IPS-18c (cell line): ENCODE results near the gene ZNHIT2.
"Not testable (repeated sequence)": the region's sequence is repeated elsewhere in the genome, so short reads cannot be mapped to it uniquely, and the experiment has no call there.

ENCODE experiments used
- H3K4me3 ChIP-seq: 2 replicates; pipeline ENCODE4 v1.7.0; 2013; ENCODE audit warnings: low read depth, mild to moderate bottlenecking, low read length, moderate library complexity; ENCODE audit not compliant: insufficient read depth
- H3K9me3 ChIP-seq: one replicate; pipeline ENCODE4 v1.6.1; 2013; ENCODE audit warnings: mild to moderate bottlenecking, low read length, moderate library complexity; ENCODE audit not compliant: control insufficient read depth, insufficient read depth

ZNHIT2 gene

DNA sequence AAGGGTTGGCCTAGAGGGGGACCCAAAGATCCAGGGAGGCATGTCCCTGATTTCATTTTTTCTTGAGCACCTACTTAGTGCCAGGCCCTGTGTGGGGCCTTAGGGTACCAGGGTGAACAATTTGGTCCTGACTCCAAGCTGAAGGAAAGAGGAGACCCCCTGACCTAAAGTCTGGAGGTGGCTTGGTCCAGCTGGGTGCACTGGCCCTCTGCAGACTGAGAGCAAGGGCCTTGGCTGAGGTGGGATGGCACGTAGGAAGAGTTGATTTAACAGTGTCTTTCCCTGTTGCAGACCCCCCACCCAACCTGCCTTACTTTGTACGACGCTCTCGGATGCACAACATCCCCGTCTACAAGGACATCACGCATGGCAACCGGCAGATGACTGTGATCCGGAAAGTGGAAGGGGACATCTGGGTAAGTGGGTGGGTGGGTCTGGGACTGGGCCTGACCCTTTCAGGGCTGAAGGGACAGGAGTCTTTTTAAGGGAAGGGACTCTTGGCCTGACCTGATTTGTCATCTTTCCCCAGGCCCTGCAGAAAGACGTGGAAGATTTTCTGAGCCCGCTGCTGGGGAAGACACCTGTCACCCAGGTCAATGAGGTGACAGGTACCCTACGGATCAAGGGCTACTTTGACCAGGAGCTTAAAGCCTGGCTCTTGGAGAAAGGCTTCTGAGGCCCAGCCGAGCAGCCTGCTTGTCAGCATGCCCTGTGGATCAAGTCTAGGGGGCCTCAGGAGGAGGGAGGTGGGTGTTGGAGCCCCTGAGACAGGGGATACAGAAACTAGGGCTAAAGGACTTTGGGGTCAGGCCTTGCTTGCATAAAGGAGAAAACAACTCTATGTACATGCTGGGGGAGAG is 7.9 kb upstream of the ZNHIT2 start:
- H3K9me3 ChIP-seq = no peaks in the 10 kb centered on the region
- no peak overlapping the region for H3K4me3 ChIP-seq

DNA sequence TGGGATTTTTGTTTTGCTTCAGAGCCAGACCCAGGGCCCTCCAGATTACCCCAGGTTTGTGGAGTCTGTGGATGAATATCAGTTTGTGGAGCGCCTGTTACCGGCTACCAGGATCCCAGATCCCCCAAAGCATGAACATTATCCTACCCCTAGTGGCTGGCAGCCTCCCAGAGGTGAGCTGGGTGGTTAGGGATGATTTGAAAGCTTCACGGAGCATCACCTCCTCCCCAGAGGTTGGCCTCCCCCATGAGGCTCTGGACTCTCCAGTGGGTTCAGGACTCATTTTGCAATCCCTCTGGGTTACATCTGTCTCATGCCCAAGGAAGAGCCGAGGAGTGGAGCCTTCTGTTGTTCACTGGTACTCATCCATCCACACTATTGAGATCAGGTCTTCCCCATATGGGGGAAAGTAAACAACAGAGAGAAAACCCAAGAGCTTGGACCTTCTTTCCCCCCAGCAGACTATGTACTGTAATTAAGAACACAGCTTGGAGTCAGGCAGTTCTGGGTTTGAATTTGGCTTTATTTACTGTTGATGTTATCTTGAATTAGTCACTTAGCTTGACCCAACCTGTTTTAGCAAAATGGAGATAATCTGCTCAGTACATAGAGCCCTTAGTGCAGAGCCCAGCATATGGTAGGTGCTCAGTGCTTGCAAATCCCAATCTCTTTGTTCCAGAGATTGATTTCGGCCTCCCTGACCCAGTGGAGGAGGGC is 7.1 kb upstream of the ZNHIT2 start:
- no peaks in the 10 kb centered on the region for H3K9me3 ChIP-seq
- no peak overlapping the region for H3K4me3 ChIP-seq

DNA sequence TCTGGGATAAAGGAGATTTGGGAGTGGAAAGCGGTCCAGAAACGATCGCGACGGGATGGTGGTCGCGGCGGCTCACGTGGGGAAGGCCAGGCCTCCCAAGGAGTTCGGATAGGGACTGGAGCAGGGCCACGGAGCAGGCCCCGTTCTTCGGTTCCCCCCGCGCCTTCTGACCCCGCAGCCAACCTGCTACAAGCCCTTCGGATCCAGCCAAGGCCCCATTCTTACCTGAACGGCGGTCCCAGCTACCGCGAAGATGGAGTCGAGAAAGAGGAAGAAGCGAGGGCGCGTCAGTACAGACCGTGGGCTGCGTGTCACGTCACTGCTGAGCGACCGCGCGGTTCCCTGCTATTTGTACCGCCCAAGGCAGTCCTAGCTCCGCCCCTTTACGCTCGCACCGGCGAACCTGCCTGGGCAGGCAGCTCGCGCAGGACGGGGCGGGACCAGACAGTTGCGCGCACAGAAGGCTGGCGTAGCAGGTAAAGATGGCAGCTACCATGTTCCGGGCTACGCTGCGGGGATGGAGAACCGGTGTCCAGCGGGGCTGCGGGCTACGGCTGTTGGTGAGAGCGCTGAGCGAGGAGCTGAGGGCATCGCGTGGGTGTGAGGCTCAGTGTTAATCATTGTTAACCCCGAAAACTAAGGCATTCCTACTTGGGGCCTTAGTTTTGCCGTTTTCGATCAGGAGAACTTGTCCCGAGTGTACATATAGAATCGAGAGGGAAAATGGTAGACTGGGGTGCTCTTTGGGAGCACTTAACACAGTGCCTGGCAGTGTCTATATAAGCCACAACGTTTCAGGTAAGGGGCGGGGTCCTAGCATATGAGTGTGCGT is 4.6 kb upstream of the ZNHIT2 start, which contains the start of the genes FAU and MRPL49:
Gene FAU, minus strand, starts transcription at position 270 of the 832 bp plus-strand sequence. CDS start 321 bp downstream, outside the sequence.
Gene MRPL49, plus strand, starts transcription at position 457 of the 832 bp plus-strand sequence. Its CDS starts 26 bp downstream, at position 483.
- H3K4me3 ChIP-seq = peak within 1 kb of the TSS; percentile 90
- no peaks in the 10 kb centered on the region for H3K9me3 ChIP-seq

DNA sequence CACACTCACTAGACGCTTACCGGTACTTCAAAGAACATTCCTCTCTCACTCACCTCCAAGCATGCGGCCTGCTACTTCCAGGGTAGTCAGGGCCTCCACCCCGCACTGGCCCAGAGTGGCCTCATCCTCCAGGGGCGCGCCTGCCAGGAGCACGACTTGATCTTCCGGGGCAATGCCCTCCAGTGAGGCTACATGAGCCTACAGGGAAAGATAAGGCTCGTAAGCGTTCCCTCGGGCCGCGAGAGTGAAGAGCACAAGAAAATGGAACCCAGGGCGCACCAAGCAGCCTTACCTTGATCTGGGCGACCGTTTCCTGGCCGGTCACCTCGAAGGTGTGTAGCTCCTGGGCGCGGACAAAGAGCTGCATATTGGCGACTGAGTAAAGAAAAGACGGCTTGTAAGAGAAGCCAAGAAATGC is 4.0 kb upstream of the ZNHIT2 start:
- peak overlapping the region; percentile 90 for H3K4me3 ChIP-seq
- H3K9me3 ChIP-seq = no peaks in the 10 kb centered on the region

DNA sequence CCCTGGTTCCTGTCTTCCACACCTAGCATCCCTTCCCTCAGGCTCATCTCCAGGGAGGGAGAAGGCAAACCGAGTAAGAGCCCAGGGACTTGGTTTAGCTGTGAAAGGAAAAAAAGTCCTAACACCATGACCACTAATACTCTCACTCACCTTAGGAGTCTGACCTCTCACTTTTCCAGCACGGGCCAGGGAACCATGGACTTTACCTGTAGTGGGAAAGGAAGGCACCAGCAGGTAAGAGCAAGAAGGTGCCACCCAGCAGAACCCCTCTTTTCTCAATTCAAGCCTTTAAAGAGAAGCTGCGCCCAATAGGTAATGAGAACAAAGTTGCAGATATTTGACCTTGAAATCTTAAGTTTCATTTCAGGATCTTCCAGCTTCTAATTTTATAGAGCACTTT is 3.3 kb upstream of the ZNHIT2 start:
- Histone ChIP-seq H3K4me3 (peak overlapping the region; percentile 90), H3K9me3 (no peaks in the 10 kb centered on the region)

DNA sequence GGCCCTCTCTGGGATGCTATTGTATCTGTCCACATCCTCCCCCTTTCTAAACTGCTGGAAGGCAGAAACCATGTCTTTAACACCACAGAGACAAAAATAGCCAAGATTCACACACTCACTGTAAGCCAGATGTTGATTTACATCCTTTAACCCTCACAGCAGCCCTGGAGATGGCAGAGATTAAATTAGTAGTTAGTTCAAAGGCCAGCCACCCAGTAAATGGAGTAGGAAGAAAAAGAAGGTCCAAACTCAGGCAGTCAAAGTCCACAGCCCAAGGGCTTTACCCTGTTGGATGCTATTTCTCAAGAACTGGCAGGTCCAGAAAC is 2.1 kb upstream of the ZNHIT2 start:
- H3K9me3 ChIP-seq = no peaks in the 10 kb centered on the region
- H3K4me3 ChIP-seq = no peak overlapping the region

DNA sequence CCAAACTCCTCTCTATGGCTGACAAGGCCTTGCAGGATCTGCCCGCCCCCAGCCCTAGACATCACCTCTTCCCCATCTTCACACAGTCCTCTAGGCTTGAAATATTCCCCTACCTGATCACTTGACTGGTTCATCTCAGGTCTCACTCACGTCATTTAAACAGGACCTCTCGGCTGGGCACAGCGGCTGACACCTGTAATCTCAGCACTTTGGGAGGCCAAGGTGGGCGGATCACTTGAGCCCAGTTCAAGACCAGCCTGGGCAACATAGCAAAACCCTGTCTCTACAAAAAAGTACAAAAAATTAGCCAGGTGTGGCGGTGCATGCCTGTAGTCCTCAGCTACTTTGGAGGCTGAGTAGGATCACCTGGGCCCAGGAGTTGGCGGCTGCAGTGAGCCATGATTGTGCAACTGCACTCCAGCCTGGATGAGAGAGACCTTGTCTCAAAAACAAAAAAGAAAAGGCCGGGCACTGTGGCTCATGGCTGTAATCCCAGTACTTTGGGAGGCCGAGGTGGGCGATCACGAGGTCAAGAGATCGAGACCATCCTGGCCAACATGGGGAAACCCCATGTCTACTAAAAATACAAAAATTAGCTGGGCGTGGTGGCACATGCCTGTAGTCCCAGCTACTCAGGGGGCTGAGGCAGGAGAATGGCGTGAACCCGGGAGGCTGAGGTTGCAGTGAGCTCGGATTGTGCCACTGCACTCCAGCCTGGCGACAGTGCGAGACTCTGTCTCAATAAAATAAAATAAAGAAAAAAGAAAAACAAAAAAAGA is 1.6 kb upstream of the ZNHIT2 start:
- not testable (repeated sequence) for H3K4me3 ChIP-seq

DNA sequence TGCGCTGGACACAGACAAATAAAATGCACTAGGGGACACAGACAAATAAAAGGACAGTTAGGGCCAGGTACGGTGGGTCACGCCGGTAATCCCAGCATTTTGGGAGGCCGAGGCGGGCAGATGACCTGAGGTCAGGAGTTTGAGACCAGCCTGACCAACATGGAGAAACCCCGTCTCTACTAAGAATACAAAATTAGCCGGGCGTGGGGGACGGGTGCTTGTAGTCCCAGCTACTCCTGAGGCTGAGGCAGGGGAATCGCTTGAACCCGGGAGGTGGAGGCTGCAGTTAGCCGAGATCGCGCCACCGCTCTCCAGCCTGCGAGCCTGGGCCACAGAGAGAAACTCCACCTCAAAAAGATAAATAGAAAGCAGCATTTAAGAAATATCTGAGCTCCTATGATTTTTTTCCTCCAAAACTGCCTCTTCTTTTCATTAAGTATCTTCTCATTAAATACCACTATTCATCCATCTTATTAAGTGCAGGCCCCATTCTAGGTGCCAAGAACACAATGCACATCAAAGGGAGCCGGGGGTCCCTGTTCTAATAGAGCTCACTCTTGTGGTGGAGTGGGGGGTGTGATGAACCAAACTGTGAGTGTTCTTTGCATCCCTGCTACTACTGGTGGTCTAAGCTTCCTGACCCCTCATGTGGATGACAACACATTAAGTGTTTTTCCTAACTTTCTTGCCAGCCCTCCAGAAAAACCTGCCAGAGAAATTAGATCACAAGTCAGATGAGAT is 766 bp upstream of the ZNHIT2 start:
- Histone ChIP-seq H3K9me3 (no peaks in the 10 kb centered on the region), H3K4me3 (no peak overlapping the region)

More for the DNA sequence above, 1.6 kb upstream of the ZNHIT2 start:
- not testable (repeated sequence) for H3K9me3 ChIP-seq

DNA sequence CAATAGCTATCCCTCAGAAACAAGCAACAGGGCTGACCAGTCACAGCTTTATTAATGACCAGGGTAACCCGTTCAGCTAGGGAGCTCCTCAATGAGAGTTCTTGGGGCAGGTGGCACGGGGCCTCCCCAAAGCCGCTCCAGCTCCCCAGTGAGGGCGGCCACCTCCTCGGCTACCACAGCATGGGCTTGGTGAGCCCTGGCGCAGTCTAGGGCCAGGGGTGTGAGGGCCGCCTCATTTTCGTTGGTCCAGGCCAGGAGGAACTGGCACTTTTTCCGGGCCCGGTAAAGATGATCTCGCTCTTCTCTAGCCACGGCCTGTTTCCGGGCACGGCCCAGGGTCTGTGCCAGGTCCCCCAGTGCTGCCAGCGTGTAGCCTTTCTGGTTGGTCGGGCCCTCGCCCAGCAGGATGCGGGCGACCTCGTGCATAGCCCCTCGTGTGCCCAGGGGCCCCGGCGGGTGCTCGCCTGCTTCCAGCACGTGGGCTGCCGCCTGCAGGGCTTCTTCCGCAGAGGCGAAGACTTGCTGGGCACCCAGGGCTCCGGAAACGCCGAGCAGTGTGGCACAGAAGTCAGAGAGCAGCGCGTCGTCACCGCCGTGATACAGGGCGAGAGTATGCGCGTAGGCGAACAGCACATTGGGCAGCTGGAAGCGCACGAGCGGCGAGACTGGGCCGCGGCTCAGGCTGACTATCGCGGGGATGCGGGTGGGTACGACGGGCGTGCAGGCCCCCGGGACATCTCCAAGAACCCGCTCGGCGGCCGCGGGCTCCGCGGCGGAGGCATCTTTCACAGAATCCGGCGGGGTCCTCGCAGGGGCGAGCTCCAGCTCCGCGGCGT is 913 bp downstream of the ZNHIT2 start:
- Histone ChIP-seq H3K4me3 (peak overlapping the region; percentile 96), H3K9me3 (peaks cover 2% of the 10 kb centered on the region)

DNA sequence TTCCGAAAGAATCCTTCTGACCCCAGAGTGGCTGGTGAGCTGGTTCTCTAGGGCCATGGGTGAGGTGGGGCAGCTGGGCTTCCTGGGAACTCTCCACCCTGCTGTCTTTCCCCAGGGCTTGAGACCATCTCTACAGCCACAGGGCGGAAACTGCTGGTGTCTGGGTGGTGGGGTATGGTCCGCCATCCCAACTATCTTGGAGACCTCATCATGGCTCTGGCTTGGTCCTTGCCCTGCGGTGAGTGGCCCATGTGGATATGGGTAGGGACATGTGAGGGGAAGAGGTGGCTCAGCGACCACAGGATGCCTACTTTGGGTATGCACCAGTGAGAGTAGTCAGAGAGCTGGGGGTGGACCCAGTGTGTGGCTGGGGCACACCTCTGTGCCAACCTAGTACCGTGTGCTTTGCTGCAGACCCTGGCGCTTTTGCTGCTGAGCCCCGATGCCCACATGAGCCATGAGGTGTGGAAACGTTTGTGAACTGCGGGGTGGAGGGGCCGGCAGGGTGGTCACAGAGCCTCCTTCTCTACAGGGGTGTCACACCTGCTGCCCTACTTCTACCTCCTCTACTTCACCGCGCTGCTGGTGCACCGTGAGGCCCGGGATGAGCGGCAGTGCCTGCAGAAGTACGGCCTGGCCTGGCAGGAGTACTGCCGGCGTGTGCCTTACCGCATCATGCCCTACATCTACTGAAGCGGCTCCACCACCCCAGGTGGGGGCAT is 2.0 kb downstream of the ZNHIT2 start:
- H3K4me3 ChIP-seq = no peak overlapping the region
- peaks cover 2% of the 10 kb centered on the region for H3K9me3 ChIP-seq

DNA sequence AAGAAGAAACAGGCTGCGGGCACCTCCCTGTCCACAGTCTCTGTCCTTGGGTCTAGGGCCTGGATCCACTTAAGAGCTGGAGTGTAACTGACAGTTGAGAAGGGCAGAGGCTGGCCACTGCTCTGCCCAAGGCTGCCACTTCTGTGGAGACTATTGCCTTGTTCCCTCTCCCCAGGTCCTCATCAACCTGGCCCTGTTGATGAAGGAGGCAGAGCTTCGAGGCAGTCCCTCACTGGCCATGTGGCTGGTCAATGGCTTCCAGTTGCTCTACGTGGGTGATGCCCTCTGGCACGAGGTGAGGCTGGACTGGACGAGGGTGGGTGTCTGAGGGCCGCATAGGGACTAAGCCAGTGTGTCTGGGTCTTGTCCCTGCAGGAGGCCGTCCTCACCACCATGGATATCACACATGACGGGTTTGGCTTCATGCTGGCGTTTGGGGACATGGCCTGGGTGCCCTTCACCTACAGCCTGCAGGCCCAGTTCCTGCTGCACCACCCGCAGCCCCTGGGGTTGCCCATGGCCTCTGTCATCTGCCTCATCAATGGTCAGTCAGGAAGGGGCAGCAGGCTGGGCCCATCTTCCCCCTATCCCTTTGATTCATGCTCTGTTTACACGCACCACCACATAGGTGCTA is 2.8 kb downstream of the ZNHIT2 start:
- H3K9me3 ChIP-seq = peaks cover 2% of the 10 kb centered on the region
- H3K4me3 ChIP-seq = no peak overlapping the region

DNA sequence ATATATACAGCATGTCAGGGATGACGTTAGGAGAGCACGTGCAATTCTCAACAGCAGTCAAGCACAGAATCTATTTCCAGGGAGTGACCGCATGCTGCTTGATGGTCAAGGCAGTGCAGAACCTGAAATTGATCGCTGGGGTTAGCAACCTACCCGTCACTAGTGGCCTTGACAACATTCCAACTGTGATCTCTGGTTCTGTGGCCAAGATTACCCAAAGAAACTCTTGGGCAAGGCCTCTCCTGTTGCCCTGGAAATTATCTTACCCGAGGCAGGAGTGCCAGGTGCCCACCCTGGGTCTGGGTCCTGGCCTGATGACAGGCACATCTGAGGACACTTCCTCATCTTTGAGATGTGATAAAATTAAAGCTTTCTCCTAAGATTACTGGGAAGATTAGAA is 3.7 kb downstream of the ZNHIT2 start:
- Histone ChIP-seq H3K4me3 (no peak overlapping the region), H3K9me3 (peaks cover 2% of the 10 kb centered on the region)

DNA sequence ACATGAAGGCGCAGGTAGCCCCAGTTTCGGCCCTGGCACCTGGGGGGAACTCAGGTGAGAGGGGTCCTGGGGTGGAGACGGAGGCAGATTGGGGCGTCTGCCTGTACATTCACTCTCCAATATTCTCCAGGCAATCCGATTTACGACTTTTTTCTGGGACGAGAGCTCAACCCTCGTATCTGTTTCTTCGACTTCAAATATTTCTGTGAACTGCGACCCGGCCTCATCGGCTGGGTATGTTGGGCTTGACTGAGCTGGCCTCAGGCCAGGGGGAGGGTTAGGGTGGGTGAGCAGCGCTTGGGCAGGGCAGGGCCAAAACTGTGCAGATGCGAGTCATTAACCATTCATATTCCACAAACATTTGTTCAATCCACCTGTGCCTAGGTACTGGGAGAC is 4.1 kb downstream of the ZNHIT2 start:
- peak overlapping the region; percentile 83; the same call in 1 of the 2 replicates for H3K4me3 ChIP-seq
- H3K9me3 ChIP-seq = peaks cover 3% of the 10 kb centered on the region

DNA sequence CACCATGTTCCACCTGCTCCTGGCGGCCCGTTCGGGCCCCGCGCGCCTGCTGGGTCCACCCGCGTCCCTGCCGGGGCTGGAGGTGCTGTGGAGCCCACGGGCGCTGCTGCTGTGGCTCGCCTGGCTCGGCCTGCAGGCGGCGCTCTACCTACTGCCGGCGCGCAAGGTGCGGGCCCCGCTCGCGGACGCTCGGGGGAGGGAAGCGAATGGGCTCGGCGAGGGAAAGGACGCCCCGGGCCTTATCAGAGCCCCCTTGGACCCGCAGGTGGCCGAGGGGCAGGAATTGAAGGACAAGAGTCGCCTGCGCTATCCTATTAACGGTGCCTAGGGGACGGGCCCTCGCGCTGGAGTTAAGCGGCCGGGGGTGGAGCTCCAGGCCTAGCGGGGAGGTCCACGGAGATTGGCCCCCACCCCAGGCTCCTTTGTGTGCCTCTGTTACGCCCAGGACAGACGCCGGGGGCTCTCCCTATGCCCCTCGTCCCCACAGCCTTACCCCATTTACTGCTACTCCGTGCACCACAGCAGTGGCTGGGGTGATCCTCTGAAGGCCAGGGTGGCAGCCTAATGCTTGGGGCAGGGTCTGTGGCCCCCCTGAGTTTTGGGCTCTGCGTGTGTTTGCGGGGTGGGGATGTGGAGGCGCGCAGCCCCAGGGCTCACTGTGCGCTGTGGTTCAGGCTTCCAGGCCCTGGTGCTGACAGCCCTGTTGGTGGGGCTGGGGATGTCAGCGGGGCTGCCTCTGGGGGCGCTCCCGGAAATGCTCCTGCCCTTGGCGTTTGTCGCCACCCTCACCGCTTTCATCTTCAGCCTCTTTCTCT is 4.7 kb downstream of the ZNHIT2 start:
- Histone ChIP-seq H3K9me3 (peaks cover 5% of the 10 kb centered on the region), H3K4me3 (peak overlapping the region; percentile 83)
